HepG2 (cell line): ENCODE measurements around the gene HDAC4.

Source experiments
- CTCF ChIP-seq: sonication (generic); formaldehyde crosslinking; IDR thresholded peaks from 2 replicates; pipeline ENCODE4 v1.5.0; 2020; ENCODE audit warnings: mild to moderate bottlenecking, missing genetic modification reagents, moderate library complexity
- HES4 ChIP-seq: sonication (generic); formaldehyde crosslinking; IDR thresholded peaks from 2 replicates; pipeline ENCODE4 v1.9.0; 2021; ENCODE audit warnings: mild to moderate bottlenecking, missing genetic modification reagents, borderline replicate concordance
- HMGXB4 ChIP-seq, 2 experiments: sonication (generic) in 1 of 2; formaldehyde crosslinking in 1 of 2; IDR thresholded peaks; 2 replicates each; pipeline versions ENCODE4 v1.4.0 to v1.6.1; 2018 to 2020; ENCODE audit warnings: missing genetic modification reagents in 2 of 2, borderline replicate concordance in 1 of 2, low read depth in 1 of 2, mild to moderate bottlenecking in 1 of 2, missing biosample characterization in 1 of 2
- NFYB ChIP-seq: sonication (generic); formaldehyde crosslinking; IDR thresholded peaks from 2 replicates; pipeline ENCODE4 v1.4.0; 2020; ENCODE audit warnings: missing genetic modification reagents
- RELA ChIP-seq: sonication (generic); formaldehyde crosslinking; IDR thresholded peaks from 2 replicates; pipeline ENCODE4 v1.4.0; 2020; ENCODE audit warnings: missing genetic modification reagents
- SRSF9 ChIP-seq: fragments of 200-400 bp; formaldehyde crosslinking; IDR thresholded peaks from 2 replicates; pipeline ENCODE4 v1.6.1; 2018; ENCODE audit warnings: borderline replicate concordance, mild to moderate bottlenecking, low read depth, low read length; ENCODE audit not compliant: insufficient read depth, poor library complexity, severe bottlenecking
- TAF1 ChIP-seq: sonication (generic); formaldehyde crosslinking; IDR thresholded peaks from 2 replicates; pipeline ENCODE4 v1.4.0; 2020; ENCODE audit warnings: missing genetic modification reagents
- YY1 ChIP-seq: IDR thresholded peaks from 2 replicates; pipeline ENCODE4 v1.6.1; 2011; ENCODE audit warnings: low read length, low read depth, moderate library complexity, mild to moderate bottlenecking; ENCODE audit not compliant: insufficient read depth, insufficient replicate concordance
- ZBTB49 ChIP-seq: sonication (generic); formaldehyde crosslinking; IDR thresholded peaks from 2 replicates; pipeline ENCODE4 v1.4.0; 2020; ENCODE audit warnings: missing genetic modification reagents, borderline replicate concordance
- ZFP91 ChIP-seq: sonication (generic); formaldehyde crosslinking; IDR thresholded peaks from 2 replicates; pipeline ENCODE4 v1.9.0; 2022; ENCODE audit warnings: missing genetic modification reagents, mild to moderate bottlenecking, borderline replicate concordance
- ZNF33B ChIP-seq: sonication (generic); formaldehyde crosslinking; IDR thresholded peaks from 2 replicates; pipeline ENCODE4 v1.5.1; 2020; ENCODE audit warnings: mild to moderate bottlenecking, missing genetic modification reagents
- ZSCAN31 ChIP-seq: sonication (generic); formaldehyde crosslinking; IDR thresholded peaks from 2 replicates; pipeline ENCODE4 v1.5.0; 2020; ENCODE audit warnings: low read depth, mild to moderate bottlenecking, missing genetic modification reagents

GRCh38 chr2:239109041-239109927 is 291.5 kb downstream of the HDAC4 start:
- TF ChIP-seq ZNF33B (CRISPR knock-in tag) (no peak), RELA (CRISPR knock-in tag) (no peak), ZBTB49 (CRISPR knock-in tag) (no peak), ZFP91 (CRISPR knock-in tag) (no peak), CTCF (no peak), SRSF9 (no peak), HMGXB4 (CRISPR knock-in tag; IDR thresholded peaks at IDR 0.05; ENCODE audit: borderline replicate concordance in 1 of 2, low read depth in 1 of 2) (no peak), NFYB (CRISPR knock-in tag) (no peak), HES4 (no peak), TAF1 (CRISPR knock-in tag) (no peak), ZSCAN31 (no peak), YY1 (no peak)
